Stimulated activated CD8-positive, alpha-beta memory T cell treated with anti-CD3 and anti-CD28 coated beads, Interleukin-12 subunit alpha, Interleukin-12 subunit beta, amount 100 ng/mL, for 24 hours (primary cell): ENCODE results near the gene KCNQ1OT1.

Experiments
- DNase-seq: peaks from one replicate; pipeline ENCODE4 v3.0.0-alpha.2; 2020; ENCODE audit errors: extremely low read depth

Gene KCNQ1OT1

GRCh38 chr11:2582351-2582945 lies 117.3 kb downstream of the KCNQ1OT1 start:
- no peak for DNase-seq

- DNase-seq, result no peak
Observed at GRCh38 chr11:2581931-2582350, 117.9 kb downstream of the KCNQ1OT1 start.

GRCh38 chr11:2581151-2581930 lies 118.5 kb downstream of the KCNQ1OT1 start:
- DNase-seq, result no peak

- DNase-seq, result no peak
Observed at GRCh38 chr11:2580571-2581001, 119.2 kb downstream of the KCNQ1OT1 start.

GRCh38 chr11:2580061-2580421 lies 119.8 kb downstream of the KCNQ1OT1 start:
- no peak for DNase-seq

GRCh38 chr11:2579315-2580060 lies 120.3 kb downstream of the KCNQ1OT1 start:
- DNase-seq, result no peak

DNA sequence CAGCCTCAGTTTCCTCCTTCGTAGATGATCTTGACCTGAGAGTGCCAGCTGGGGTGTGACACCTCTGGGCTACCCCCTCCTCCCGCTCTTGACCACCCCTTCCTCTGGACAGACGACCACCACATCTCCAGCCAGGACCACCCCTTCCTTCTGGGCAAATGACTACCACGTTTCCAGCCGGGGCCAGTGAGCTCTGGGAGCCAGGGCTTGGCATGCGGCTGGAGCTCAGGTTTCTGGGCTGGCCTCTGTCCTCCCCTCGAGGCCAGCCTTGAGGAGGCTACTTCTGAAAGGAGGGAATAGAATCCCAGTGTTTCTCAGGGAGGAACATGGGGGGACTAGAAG lies 120.9 kb downstream of the KCNQ1OT1 start:
- no peak for DNase-seq

DNA sequence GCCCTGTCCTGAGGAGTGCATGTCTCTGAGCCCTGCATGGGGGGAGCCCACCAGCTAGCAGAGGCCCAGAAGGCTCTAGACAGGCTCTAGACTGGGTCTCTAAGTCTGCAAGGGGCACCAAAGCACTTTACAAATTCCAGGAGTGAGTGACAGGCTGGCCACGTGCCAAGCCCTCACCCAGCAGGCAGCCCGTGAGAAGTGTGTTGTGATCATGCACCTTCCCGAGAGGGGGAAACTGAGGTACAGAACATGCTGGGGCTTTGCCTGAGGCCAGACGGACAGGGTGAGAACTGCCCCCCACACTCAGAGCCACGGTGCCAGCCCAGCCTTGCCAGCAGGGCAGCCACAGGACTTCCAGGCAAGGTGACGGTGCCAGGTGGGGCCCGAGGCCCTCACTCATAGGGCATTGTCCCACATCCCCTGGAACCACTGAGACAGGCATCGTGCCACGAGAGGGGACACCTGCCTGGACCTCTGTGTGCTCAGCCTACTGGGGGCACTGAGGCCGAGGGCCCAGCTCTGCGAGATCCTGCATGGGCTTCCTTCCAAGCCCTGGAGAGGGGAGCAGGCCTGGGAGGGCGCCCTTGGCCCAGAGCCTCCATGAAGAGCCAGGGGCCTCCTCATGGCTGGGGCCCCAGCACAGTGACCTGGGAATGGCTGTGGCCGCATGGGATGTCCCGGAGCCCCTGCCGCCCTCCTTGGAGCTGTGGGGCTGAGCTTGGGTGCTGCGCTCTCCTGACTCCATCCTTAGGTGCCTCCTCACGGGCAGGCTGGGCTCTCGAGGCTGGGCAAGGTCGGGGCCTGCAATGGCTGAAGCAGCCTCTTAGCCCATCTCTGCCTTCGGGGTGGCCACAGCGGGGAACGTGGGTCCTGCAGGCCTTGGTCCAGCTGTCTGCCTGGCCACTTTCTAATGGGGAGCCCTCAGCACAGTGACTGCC lies 121.5 kb downstream of the KCNQ1OT1 start:
- no peak for DNase-seq

DNA sequence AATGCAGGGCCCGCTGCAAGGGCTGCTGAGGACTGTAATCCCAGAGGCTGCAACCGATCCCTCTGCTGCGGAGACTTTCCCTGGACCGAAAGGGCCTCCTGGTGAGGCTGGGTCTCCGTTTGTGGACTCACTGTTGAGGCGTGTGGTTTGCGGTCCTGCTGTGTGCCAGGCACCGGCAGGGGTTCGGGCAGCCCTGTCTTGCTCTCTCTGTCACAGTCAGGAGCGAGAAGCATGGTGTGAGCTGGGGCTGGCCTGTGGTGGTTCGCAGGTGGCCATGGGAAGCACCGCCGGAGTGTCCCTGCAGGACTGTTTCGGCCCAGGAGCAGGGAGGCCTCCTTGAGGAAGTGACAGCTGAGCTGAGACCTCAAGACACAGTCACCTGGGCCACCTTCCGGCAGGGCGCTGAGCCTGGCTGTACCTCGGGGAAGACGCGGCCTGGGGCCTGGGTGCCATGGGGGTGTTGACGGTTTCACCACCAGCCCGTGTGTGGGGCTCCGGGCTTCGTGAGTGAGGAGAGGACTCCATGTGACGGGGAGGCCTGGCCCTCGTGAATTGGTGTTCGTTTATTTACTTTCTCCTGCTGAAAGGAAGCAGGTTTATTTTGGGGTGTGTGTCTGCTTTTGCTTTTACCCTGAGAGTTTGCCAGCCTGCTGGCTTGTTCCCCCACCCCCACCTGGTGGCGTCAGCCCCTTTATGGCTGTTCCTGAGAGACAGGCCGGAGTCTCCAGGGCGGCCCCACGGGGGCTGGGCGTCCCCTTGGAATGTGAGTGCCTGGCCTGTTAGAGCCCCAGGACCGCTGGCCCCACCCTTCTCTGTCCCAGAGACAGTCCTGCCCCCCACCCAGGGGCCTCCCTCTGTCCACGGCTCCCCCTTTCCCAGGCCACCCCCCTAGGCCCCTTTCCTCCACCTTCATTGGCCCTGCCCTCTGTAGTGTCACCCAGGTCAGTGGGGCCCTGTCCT lies 122.5 kb downstream of the KCNQ1OT1 start:
- DNase-seq, result no peak

DNA sequence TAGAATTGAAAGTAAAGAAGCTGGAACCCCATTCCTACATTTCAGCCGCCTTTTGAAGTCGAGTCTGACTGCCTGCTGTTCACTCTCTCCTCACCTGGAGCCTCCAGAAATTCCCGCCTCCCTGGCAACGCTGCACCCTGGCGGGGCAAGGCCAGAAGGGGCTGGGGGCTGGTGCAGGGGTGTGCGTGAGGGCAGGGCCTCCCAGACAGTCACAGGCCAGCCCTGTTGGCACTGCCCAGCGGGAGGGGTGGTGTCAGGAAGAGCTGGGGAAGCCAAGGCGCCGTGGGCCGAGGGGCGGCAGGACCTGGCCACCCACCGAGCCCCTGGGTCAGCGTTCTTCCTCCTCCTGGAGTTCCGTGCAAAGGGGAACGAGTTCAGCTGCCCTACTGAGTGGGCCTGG lies 123.2 kb downstream of the KCNQ1OT1 start:
- no peak for DNase-seq

GRCh38 chr11:2576111-2576510 lies 123.7 kb downstream of the KCNQ1OT1 start:
- DNase-seq, result no peak

- DNase-seq, result no peak
Observed at GRCh38 chr11:2575591-2576051, 124.2 kb downstream of the KCNQ1OT1 start.

- DNase-seq, result no peak
Observed at GRCh38 chr11:2574553-2575535, 125.0 kb downstream of the KCNQ1OT1 start.

- DNase-seq, result no peak
Observed at GRCh38 chr11:2574043-2574552, 125.7 kb downstream of the KCNQ1OT1 start.

DNA sequence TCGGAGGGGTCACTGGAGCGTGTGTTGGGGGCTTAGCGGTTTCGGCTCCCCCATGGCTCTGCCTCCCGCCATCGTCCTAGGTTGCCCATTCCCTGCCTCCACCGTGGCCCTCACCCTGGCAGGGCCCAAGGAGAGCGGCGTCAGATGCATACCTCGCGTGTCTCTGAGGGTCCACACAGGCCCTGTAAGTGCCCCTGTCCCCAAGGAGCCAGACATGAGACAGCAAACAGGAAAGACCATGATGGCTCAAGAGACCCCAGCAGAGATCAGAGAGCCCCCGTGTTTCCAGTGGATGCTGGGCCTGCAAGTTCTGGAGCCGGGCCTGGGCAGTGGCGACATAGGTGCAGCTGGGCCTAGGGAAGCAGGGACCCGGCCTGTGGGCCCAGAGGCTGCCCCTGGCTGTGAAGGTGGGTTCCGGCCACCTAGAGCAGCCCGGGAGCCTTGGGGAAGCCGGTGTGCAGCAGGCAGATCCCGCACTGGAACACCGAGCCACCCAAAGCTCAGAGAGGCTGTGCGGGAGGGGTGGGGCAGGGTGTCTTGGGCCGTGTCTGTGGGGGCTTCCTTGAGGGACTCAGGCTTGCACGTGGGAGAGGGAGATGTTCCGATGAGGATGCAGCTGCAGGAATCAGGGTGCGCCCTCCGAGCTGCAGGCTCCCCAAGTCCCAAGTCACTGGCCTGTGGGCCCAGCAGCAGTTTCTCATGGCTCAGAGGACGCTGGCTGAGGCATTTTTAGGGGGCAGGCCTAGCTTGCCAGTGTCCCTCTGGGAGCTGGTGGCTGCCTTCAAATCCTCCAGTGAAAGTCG lies 126.4 kb downstream of the KCNQ1OT1 start:
- no peak for DNase-seq

- no peak for DNase-seq
Observed at GRCh38 chr11:2572491-2573239, 127.1 kb downstream of the KCNQ1OT1 start.

GRCh38 chr11:2571598-2572281 lies 128.1 kb downstream of the KCNQ1OT1 start:
- no peak for DNase-seq
